ENCODE results near the gene CLEC3B.

- TF ChIP-seq POLR2A (IDR thresholded peaks at IDR 0.05) (no peak), CTCF (IDR thresholded peaks at IDR 0.05) (no peak)
Observed at GRCh38 chr3:45008117-45008516, 18.0 kb upstream of the CLEC3B start.
